Ascending aorta (tissue), 2 donors: Measurements from ENCODE around the gene CCDC102B. TPM values are rescaled to one million over a fixed set of nuclear protein-coding genes. Genes with fewer than 3 reads are reported as not detected.

Source experiments
- DNase-seq, 2 donors: peaks; one replicate each; pipeline ENCODE4 v3.0.0-alpha.2; 2019; ENCODE audit warnings: low spot score in 2 of 2
- H3K27ac ChIP-seq, 2 donors: fragments of 200-600 bp; sonication (generic); one replicate each; pipeline ENCODE4 v1.5.1; 2016 to 2017; ENCODE audit warnings: mild to moderate bottlenecking in 1 of 2
- H3K27me3 ChIP-seq: fragments of 200-600 bp; sonication (generic); one replicate; pipeline ENCODE4 v1.5.1; 2017
- H3K36me3 ChIP-seq, 2 donors: fragments of 200-600 bp; sonication (generic); one replicate each; pipeline ENCODE4 v1.5.1; 2016
- H3K4me1 ChIP-seq, 2 donors: fragments of 200-600 bp; sonication (generic); one replicate each; pipeline ENCODE4 v1.5.1; 2016 to 2017; ENCODE audit warnings: mild to moderate bottlenecking in 1 of 2
- H3K4me3 ChIP-seq, 2 donors: fragments of 200-600 bp; sonication (generic); one replicate each; pipeline ENCODE4 v1.5.1; 2016 to 2017; ENCODE audit warnings: mild to moderate bottlenecking in 1 of 2
- H3K9me3 ChIP-seq, 2 donors: fragments of 200-600 bp; sonication (generic); one replicate each; pipeline ENCODE4 v1.5.1; 2016
- CTCF ChIP-seq, 3 experiments: fragments of 200-600 bp in 2 of 3; fragments of 450-650 bp in 1 of 3; sonication (generic) in 2 of 3; IDR thresholded peaks; one replicate each; pipeline ENCODE4 v1.5.1; 2016 to 2019; ENCODE audit warnings: antibody characterized with exemption in 3 of 3, mild to moderate bottlenecking in 1 of 3, moderate library complexity in 1 of 3
- intact Hi-C: fragments of 100-400 bp; cut with DNase I; formaldehyde crosslinking; loops from one replicate; pipeline ENCODE4 v1.15.1; 2023
- total RNA-seq: library from RNA; depleted of rRNA; stranded (reverse); fragments of >200 nt; gene quantifications from one replicate; pipeline ENCODE4 v1.1.0, GENCODE V29; 2016

The CCDC102B gene
- 3.3 TPM for total RNA-seq

GRCh38 chr18:68797871-68798270 is at the start of gene CCDC102B:
Gene CCDC102B (plus strand): TSS chr18:68798080. CDS start chr18:68836764, 38,684 bp downstream.
- H3K9me3 ChIP-seq = no peaks in the 10 kb centered on the region
- peak within 1 kb of the TSS in 1 of 2 donors; percentile 8 for H3K4me3 ChIP-seq
- no peaks in the 10 kb centered on the region for H3K36me3 ChIP-seq
- no peak for TF ChIP-seq CTCF (IDR thresholded peaks at IDR 0.05)
- no peaks in the 10 kb centered on the region for H3K4me1 ChIP-seq
- intact Hi-C loops = no loop called here
- no peaks in the 10 kb centered on the region for H3K27me3 ChIP-seq
- H3K27ac ChIP-seq = no peak within 1 kb of the TSS
- no peak for DNase-seq

GRCh38 chr18:68757126-68757525 is 40.8 kb upstream of the CCDC102B start:
- no peak for DNase-seq
- no peaks in the 10 kb centered on the region for H3K4me1 ChIP-seq
- no peaks in the 10 kb centered on the region for H3K36me3 ChIP-seq
- no peak overlapping the region for H3K4me3 ChIP-seq
- no peak overlapping the region for H3K27ac ChIP-seq
- intact Hi-C loops = no loop called here
- peaks cover 1 to 5% of the 10 kb centered on the region in 2 donors for H3K9me3 ChIP-seq
- no peaks in the 10 kb centered on the region for H3K27me3 ChIP-seq
- TF ChIP-seq CTCF (IDR thresholded peaks at IDR 0.05) = no peak

- H3K4me3 ChIP-seq = no peak overlapping the region
- H3K36me3 ChIP-seq = no peaks in the 10 kb centered on the region
- H3K4me1 ChIP-seq = no peaks in the 10 kb centered on the region
- no peaks in the 10 kb centered on the region for H3K27me3 ChIP-seq
- TF ChIP-seq CTCF (IDR thresholded peaks at IDR 0.05) = no peak
- no peak for DNase-seq
- H3K27ac ChIP-seq = no peak overlapping the region
- H3K9me3 ChIP-seq = peaks cover 0 to 5% of the 10 kb centered on the region in 2 donors
- intact Hi-C loops = no loop called here
These were observed 38.6 kb upstream of the CCDC102B start for GRCh38 chr18:68759308-68759707.

- peaks cover 0 to 5% of the 10 kb centered on the region in 2 donors for H3K9me3 ChIP-seq
- H3K4me1 ChIP-seq = no peaks in the 10 kb centered on the region
- no peak overlapping the region for H3K4me3 ChIP-seq
- intact Hi-C loops = no loop called here
- DNase-seq = no peak
- no peaks in the 10 kb centered on the region for H3K27me3 ChIP-seq
- H3K27ac ChIP-seq = no peak overlapping the region
- H3K36me3 ChIP-seq = no peaks in the 10 kb centered on the region
- TF ChIP-seq CTCF (IDR thresholded peaks at IDR 0.05) = no peak
These were observed 34.8 kb upstream of the CCDC102B start for GRCh38 chr18:68763083-68763482.

- no peaks in the 10 kb centered on the region for H3K36me3 ChIP-seq
- no peaks in the 10 kb centered on the region for H3K9me3 ChIP-seq
- H3K4me1 ChIP-seq = no peaks in the 10 kb centered on the region
- TF ChIP-seq CTCF (IDR thresholded peaks at IDR 0.05) = no peak
- H3K27ac ChIP-seq = no peak overlapping the region
- intact Hi-C loops = no loop called here
- no peak for DNase-seq
- no peak overlapping the region for H3K4me3 ChIP-seq
- no peaks in the 10 kb centered on the region for H3K27me3 ChIP-seq
These were observed 33.9 kb upstream of the CCDC102B start for GRCh38 chr18:68764016-68764415.

GRCh38 chr18:68766433-68766832 is 31.4 kb upstream of the CCDC102B start:
- no peaks in the 10 kb centered on the region for H3K36me3 ChIP-seq
- no peak overlapping the region for H3K27ac ChIP-seq
- intact Hi-C loops = no loop called here
- DNase-seq = no peak
- H3K9me3 ChIP-seq = no peaks in the 10 kb centered on the region
- TF ChIP-seq CTCF (IDR thresholded peaks at IDR 0.05) = no peak
- H3K27me3 ChIP-seq = no peaks in the 10 kb centered on the region
- no peaks in the 10 kb centered on the region for H3K4me1 ChIP-seq
- H3K4me3 ChIP-seq = no peak overlapping the region
